ENCODE results near the gene MTCH2.

Gene MTCH2

DNA sequence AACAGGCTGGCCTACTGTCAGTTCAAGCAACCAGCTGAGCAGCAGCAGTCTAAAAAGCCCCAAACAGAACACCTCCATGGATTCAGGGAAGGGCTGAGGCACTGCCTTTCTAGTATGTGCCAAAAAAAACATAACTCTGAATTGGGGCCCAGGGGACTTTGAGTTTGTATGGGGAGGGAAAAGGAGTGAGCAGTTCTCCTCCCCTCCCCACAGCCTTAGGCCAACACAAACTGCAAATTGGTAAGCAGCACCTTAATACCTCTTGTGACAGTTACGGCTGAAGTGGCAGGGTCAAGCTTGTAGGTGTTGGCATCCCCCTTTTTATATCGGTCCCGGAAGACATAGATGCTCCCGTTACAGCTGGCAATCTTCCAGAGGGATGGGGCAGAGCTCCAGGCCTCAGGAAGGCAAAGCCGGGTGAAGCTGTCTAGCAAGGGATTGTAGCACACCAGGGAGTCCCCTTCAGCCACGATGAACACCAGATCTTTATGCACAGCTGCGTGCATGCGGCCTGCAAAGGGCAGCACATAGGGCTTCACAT is 69.6 kb downstream of the MTCH2 start:
- Mint-ChIP-seq H3K4me1 (peaks cover 16% of the 10 kb centered on the region), H3K27me3 (no peaks in the 10 kb centered on the region), H3K4me3 (no peak overlapping the region), H3K36me3 (peaks cover 53% of the 10 kb centered on the region), H3K27ac (no peak overlapping the region), H3K9me3 (no peaks in the 10 kb centered on the region)
- DNase-seq, result no peak
- CTCF ChIA-PET, result no interaction called here

DNA sequence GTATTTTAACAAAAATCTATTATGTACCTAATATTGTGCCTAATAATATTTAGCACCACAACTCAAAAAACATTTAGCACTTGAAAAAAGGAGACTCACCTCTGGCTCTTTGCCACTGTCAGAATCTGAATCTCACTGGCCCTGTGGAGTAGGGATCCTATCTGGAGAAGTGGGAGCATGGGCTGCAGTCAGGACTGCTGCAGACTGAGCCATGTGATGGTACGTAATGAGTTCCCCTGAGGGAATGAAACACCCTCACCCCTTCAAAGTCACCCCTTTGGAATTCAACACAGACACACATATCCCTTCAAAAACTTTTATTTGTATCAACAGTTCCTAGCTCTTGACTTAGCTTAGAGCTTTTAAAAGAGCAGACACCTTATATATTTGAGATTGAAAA is 70.5 kb downstream of the MTCH2 start:
- no peak overlapping the region for H3K4me3 Mint-ChIP-seq
- peaks cover 49% of the 10 kb centered on the region for H3K36me3 Mint-ChIP-seq
- H3K27ac Mint-ChIP-seq, result no peak overlapping the region
- DNase-seq, result no peak
- no peaks in the 10 kb centered on the region for H3K9me3 Mint-ChIP-seq
- no peaks in the 10 kb centered on the region for H3K27me3 Mint-ChIP-seq
- CTCF ChIA-PET, result no interaction called here
- H3K4me1 Mint-ChIP-seq, result peaks cover 11% of the 10 kb centered on the region

DNA sequence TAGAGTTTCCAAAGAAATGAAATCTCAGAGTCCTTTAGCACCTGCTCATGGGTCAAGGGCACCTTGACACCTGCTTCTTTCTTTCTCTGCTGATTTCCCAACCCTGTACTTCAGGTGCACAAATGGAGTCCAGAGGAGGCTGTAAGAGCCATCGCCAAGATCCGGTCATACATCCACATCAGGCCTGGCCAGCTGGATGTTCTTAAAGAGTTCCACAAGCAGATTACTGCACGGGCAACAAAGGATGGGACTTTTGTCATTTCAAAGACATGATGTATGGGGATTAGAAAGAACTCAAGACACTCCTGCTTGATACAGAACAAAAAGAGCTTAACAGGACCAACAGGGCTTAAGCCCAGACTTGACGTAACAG is 71.0 kb downstream of the MTCH2 start:
- no peaks in the 10 kb centered on the region for H3K9me3 Mint-ChIP-seq
- CTCF ChIA-PET, result no interaction called here
- H3K27me3 Mint-ChIP-seq, result no peaks in the 10 kb centered on the region
- peaks cover 14% of the 10 kb centered on the region for H3K4me1 Mint-ChIP-seq
- DNase-seq, result no peak
- peaks cover 50% of the 10 kb centered on the region for H3K36me3 Mint-ChIP-seq
- H3K27ac Mint-ChIP-seq, result no peak overlapping the region
- no peak overlapping the region for H3K4me3 Mint-ChIP-seq

DNA sequence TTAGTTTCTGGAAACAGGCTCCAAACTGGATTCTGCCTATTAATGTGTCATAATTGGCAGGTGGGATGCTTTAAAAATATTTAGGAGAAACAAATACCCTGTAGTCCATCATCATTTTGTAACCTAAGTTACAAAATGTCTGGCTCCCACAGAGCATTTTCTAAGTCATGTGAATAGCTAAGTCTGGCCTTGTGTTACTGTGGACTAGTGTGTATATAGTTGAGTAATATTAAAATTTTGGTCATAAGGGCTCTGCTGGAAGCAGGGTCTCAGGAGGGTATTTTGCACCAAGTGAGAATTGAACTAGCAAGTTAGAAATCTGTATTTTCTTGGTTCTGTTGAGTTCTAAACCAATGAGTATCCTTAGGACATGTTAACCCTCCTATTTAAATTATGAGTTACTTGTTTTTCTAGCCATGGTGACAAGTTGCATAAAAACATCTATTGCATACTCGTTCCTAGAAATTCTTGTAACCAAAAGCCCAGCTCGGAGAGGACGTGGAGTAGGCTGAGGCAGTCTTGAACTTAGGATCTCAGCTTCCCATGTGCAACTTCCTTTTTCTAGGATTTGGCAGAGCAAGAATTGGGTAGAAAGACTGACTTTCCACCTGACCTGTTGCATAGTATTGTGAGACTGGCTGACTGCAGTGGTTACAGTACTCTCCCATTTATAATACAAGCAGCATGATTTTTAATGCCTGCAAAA is 71.6 kb downstream of the MTCH2 start:
- CTCF ChIA-PET, result interaction anchor here (1.3 kb wide), 1 partner anchor 86 kb away, joined by 3 read pairs; no protein-coding TSS in a partner anchor

DNA sequence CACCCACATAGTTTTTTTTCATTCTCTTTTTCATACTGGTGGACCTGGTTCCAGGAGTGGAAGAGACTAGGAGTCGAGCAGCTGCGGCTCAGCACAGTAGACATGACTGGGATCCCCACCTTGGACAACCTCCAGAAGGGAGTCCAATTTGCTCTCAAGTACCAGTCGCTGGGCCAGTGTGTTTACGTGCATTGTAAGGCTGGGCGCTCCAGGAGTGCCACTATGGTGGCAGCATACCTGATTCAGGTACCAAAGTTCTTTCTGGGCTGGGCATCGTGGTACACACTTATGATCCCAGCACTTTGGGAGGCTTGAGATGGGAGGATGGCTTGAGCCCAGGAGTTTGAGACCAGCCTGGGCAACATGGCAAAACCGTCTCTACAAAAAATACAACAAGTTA is 72.7 kb downstream of the MTCH2 start:
- Mint-ChIP-seq H3K4me1 (peaks cover 23% of the 10 kb centered on the region), H3K36me3 (peaks cover 39% of the 10 kb centered on the region), H3K9me3 (no peaks in the 10 kb centered on the region), H3K27ac (no peak overlapping the region), H3K27me3 (no peaks in the 10 kb centered on the region), H3K4me3 (no peak overlapping the region)
- CTCF ChIA-PET, result interaction anchor here (0.7 to 1.3 kb wide), 3 partner anchors 8 to 87 kb away, joined by 3 to 4 read pairs (median 3); partner anchors contain the start of gene CELF1
- no peak for DNase-seq

More for the DNA sequence above, 71.6 kb downstream of the MTCH2 start:
- Mint-ChIP-seq H3K9me3 (no peaks in the 10 kb centered on the region), H3K27ac (no peak overlapping the region), H3K4me1 (peaks cover 18% of the 10 kb centered on the region), H3K27me3 (no peaks in the 10 kb centered on the region), H3K36me3 (peaks cover 48% of the 10 kb centered on the region), H3K4me3 (no peak overlapping the region)
- no peak for DNase-seq
